Measurements from ENCODE around the gene DNM3. TPM values are rescaled to one million over a fixed set of nuclear protein-coding genes. Genes with fewer than 3 reads are reported as not detected.

Gene DNM3
- total and polyA plus RNA-seq, 10 of the 15 experiments (the other 5 are each of a cell fraction or from before 2014, with no cell fraction given): 0.03 to 1.5 (median 0.08) TPM; not detected in 3

DNA sequence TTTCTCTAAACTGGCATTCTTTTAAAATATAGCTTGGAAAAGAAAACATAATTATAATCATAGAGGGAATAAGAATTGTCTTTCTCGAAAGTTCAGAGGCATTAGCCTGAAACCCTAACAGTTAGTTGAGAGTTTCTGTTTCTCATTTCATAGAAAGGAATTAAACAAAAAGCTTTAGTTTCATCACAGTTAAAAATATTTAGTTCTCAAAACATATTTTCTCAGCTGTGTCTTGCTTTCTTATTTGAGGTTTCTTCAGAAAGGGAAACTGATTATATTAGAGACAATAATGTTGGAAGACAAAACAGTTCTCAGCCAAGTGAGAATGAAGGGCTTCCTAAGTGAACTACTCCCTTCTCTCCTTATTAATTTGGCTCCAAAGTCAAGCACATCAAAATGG, 503.8 kb downstream of the DNM3 start:
- WGBS (ENCODE audit: insufficient coverage, insufficient replicate concordance, low lambda C conversion rate, missing lambda C conversion rate): 0% methylated on average over 1 of the region's 1 CpG
- Histone ChIP-seq H2AFZ (ENCODE audit: control insufficient read depth, low read depth, low read length) (no peak overlapping the region), H3K9me3 (replicated peaks; ENCODE audit: control insufficient read depth, insufficient read depth, low read length) (peaks cover 16% of the 10 kb centered on the region), H3K36me3 (ENCODE audit: control insufficient read depth in 2 of 2, insufficient read depth in 2 of 2, low read length in 1 of 2) (no peaks in the 10 kb centered on the region), H3K27ac (ENCODE audit: control insufficient read depth, insufficient read depth) (peak overlapping the region; percentile 98), H3K4me3 (no peak overlapping the region), H3K9ac (ENCODE audit: control insufficient read depth, insufficient read depth, low read length) (no peak overlapping the region), H3K4me2 (ENCODE audit: control insufficient read depth, insufficient read depth) (peak overlapping the region; percentile 45), H3K4me1 (ENCODE audit: control insufficient read depth, insufficient read depth, low read length) (peaks cover 47% of the 10 kb centered on the region), H3K27me3 (replicated peaks in 1 of 2; ENCODE audit: control insufficient read depth in 2 of 2, insufficient read depth in 2 of 2, low read length in 1 of 2) (no peaks in the 10 kb centered on the region), H4K20me1 (ENCODE audit: control insufficient read depth, insufficient read depth) (no peaks in the 10 kb centered on the region), H3K79me2 (ENCODE audit: control insufficient read depth, insufficient read depth, low read length) (peaks cover 6% of the 10 kb centered on the region)
- in situ Hi-C loops (cut with MboI): no loop called here
- ChIA-PET POLR2A (interaction anchor here (0.6 to 4.8 kb wide), 9 partner anchors 9 to 161 kb away, joined by 3 to 63 read pairs (median 7); no protein-coding TSS in a partner anchor), RAD21 (ENCODE audit: unreplicated experiment) (interaction anchor here (0.6 to 13.2 kb wide), 13 partner anchors 12 to 869 kb away, joined by 3 to 407 read pairs (median 4); no protein-coding TSS in a partner anchor), SMC1A (ENCODE audit: uncharacterized antibody, unreplicated experiment) (interaction anchor here (1.0 to 15.2 kb wide), 8 partner anchors 9 to 255 kb away, joined by 3 to 489 read pairs (median 68); no protein-coding TSS in a partner anchor), CTCF (interaction anchor here (0.8 to 10.8 kb wide), 4 partner anchors 10 to 50 kb away, joined by 3 to 153 read pairs (median 66); no protein-coding TSS in a partner anchor)
- FAIRE-seq (no peak), DNase-seq (ENCODE audit: low read depth, low spot score) (no peak), ATAC-seq (peak; percentile 6; the same call in 2 of the 3 replicates)
- intact Hi-C loops (cut with micrococcal nuclease; ENCODE audit: unreplicated experiment): no loop called here
- no TSS peak for BruUV-seq (replicated peaks)
- TF ChIP-seq SMAD5 (IDR thresholded peaks at IDR 0.05; ENCODE audit: low read depth) (no peak), EZH2 (IDR thresholded peaks at IDR 0.05; ENCODE audit: borderline replicate concordance, control insufficient read depth, low read depth, low read length) (no peak), CHD4 (IDR thresholded peaks at IDR 0.05) (no peak), NFIC (IDR thresholded peaks at IDR 0.05; ENCODE audit: low read depth, low read length) (peak; percentile 21; the same call in 1 of the 2 replicates), MEF2B (IDR thresholded peaks at IDR 0.05; ENCODE audit: partially characterized antibody, poor library complexity, severe bottlenecking) (peak; percentile 35), NFYA (IDR thresholded peaks at IDR 0.05; ENCODE audit: borderline replicate concordance, low read depth, low read length) (no peak), CEBPB (IDR thresholded peaks at IDR 0.05; ENCODE audit: borderline replicate concordance in 1 of 2, low read depth in 2 of 2, low read length in 2 of 2) (no peak), IKZF2 (IDR thresholded peaks at IDR 0.05) (peak; percentile 20 to 32; a peak in 1 of 4 replicates), PAX8 (IDR thresholded peaks at IDR 0.05) (no peak), BHLHE40 (IDR thresholded peaks at IDR 0.05; ENCODE audit: borderline replicate concordance in 1 of 2, low read depth in 2 of 2, low read length in 1 of 2) (no peak)
- TF ChIP-seq, protein P1, sequence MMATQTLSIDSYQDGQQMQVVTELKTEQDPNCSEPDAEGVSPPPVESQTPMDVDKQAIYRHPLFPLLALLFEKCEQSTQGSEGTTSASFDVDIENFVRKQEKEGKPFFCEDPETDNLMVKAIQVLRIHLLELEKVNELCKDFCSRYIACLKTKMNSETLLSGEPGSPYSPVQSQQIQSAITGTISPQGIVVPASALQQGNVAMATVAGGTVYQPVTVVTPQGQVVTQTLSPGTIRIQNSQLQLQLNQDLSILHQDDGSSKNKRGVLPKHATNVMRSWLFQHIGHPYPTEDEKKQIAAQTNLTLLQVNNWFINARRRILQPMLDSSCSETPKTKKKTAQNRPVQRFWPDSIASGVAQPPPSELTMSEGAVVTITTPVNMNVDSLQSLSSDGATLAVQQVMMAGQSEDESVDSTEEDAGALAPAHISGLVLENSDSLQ (IDR thresholded peaks at IDR 0.05): no peak
- TF ChIP-seq, protein P2, sequence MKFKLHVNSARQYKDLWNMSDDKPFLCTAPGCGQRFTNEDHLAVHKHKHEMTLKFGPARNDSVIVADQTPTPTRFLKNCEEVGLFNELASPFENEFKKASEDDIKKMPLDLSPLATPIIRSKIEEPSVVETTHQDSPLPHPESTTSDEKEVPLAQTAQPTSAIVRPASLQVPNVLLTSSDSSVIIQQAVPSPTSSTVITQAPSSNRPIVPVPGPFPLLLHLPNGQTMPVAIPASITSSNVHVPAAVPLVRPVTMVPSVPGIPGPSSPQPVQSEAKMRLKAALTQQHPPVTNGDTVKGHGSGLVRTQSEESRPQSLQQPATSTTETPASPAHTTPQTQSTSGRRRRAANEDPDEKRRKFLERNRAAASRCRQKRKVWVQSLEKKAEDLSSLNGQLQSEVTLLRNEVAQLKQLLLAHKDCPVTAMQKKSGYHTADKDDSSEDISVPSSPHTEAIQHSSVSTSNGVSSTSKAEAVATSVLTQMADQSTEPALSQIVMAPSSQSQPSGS (IDR thresholded peaks at IDR 0.05; ENCODE audit: low read length): peak; percentile 47; the same call in 1 of the 2 replicates
- TF ChIP-seq, protein P3, sequence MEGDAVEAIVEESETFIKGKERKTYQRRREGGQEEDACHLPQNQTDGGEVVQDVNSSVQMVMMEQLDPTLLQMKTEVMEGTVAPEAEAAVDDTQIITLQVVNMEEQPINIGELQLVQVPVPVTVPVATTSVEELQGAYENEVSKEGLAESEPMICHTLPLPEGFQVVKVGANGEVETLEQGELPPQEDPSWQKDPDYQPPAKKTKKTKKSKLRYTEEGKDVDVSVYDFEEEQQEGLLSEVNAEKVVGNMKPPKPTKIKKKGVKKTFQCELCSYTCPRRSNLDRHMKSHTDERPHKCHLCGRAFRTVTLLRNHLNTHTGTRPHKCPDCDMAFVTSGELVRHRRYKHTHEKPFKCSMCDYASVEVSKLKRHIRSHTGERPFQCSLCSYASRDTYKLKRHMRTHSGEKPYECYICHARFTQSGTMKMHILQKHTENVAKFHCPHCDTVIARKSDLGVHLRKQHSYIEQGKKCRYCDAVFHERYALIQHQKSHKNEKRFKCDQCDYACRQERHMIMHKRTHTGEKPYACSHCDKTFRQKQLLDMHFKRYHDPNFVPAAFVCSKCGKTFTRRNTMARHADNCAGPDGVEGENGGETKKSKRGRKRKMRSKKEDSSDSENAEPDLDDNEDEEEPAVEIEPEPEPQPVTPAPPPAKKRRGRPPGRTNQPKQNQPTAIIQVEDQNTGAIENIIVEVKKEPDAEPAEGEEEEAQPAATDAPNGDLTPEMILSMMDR (IDR thresholded peaks at IDR 0.05 in 2 of 3, conservative IDR thresholded peaks at IDR 0.05 in 1 of 3; ENCODE audit: control insufficient read depth in 2 of 3, extremely low read depth in 1 of 3, insufficient read depth in 1 of 3, low read depth in 3 of 3, low read length in 3 of 3): no peak

All from GM12878 (cell line).